AG08395 (cell line): ENCODE data around the gene MCM10.
A peak's percentile ranks its signal among the peaks of the same experiment; 100 is the strongest.

ENCODE experiments used
- DNase-seq: peaks from one replicate; pipeline ENCODE4 v3.0.0; 2012; ENCODE audit warnings: mixed read lengths, low spot score

Gene MCM10

GRCh38 chr10:13165177-13165576 lies 3.8 kb downstream of the MCM10 start:
- no peak for DNase-seq

GRCh38 chr10:13167568-13167967 lies 6.2 kb downstream of the MCM10 start:
- no peak for DNase-seq

- no peak for DNase-seq
Observed at GRCh38 chr10:13168781-13169180, 7.4 kb downstream of the MCM10 start.

- DNase-seq = no peak
Observed at GRCh38 chr10:13173616-13174015, 12.3 kb downstream of the MCM10 start.

GRCh38 chr10:13180788-13181187 lies 19.4 kb downstream of the MCM10 start:
- DNase-seq = no peak

GRCh38 chr10:13182424-13182823 lies 21.1 kb downstream of the MCM10 start:
- no peak for DNase-seq

- DNase-seq = no peak
Observed at GRCh38 chr10:13183625-13184024, 22.3 kb downstream of the MCM10 start.

- no peak for DNase-seq
Observed at GRCh38 chr10:13184276-13184675, 22.9 kb downstream of the MCM10 start.

GRCh38 chr10:13184730-13185514 lies 23.6 kb downstream of the MCM10 start:
- DNase-seq = no peak

- no peak for DNase-seq
Observed at GRCh38 chr10:13187135-13187534, 25.8 kb downstream of the MCM10 start.

- no peak for DNase-seq
Observed at GRCh38 chr10:13188593-13188992, 27.2 kb downstream of the MCM10 start.

GRCh38 chr10:13189961-13190360 lies 28.6 kb downstream of the MCM10 start:
- no peak for DNase-seq

- no peak for DNase-seq
Observed at GRCh38 chr10:13190816-13191215, 29.5 kb downstream of the MCM10 start.

- no peak for DNase-seq
Observed at GRCh38 chr10:13191362-13191761, 30.0 kb downstream of the MCM10 start.

GRCh38 chr10:13193637-13194036 lies 32.3 kb downstream of the MCM10 start:
- DNase-seq = no peak

- no peak for DNase-seq
Observed at GRCh38 chr10:13195016-13195415, 33.7 kb downstream of the MCM10 start.

GRCh38 chr10:13201132-13201531 lies 39.8 kb downstream of the MCM10 start:
- peak; percentile 16 for DNase-seq

- no peak for DNase-seq
Observed at GRCh38 chr10:13206091-13206490, 44.7 kb downstream of the MCM10 start.

GRCh38 chr10:13206546-13207443 lies 45.4 kb downstream of the MCM10 start:
- DNase-seq = peak; percentile 35

- no peak for DNase-seq
Observed at GRCh38 chr10:13213163-13213562, 51.8 kb downstream of the MCM10 start.

GRCh38 chr10:13218878-13219277 lies 57.5 kb downstream of the MCM10 start:
- DNase-seq = no peak

- peak; percentile 23 for DNase-seq
Observed at GRCh38 chr10:13219685-13220670, 58.6 kb downstream of the MCM10 start.
